GM18508 (cell line): ENCODE data around the gene SCO2.

Experiments used
- ATAC-seq: cut with Tn5 transposase; IDR thresholded peaks from one replicate; pipeline ENCODE4 v1.9.1; 2021; ENCODE audit warnings: moderate number of reproducible peaks; ENCODE audit not compliant: insufficient read depth, unreplicated experiment

SCO2 gene

GRCh38 chr22:50532824-50533796 lies 7.7 kb upstream of the SCO2 start:
- ATAC-seq = no peak

DNA sequence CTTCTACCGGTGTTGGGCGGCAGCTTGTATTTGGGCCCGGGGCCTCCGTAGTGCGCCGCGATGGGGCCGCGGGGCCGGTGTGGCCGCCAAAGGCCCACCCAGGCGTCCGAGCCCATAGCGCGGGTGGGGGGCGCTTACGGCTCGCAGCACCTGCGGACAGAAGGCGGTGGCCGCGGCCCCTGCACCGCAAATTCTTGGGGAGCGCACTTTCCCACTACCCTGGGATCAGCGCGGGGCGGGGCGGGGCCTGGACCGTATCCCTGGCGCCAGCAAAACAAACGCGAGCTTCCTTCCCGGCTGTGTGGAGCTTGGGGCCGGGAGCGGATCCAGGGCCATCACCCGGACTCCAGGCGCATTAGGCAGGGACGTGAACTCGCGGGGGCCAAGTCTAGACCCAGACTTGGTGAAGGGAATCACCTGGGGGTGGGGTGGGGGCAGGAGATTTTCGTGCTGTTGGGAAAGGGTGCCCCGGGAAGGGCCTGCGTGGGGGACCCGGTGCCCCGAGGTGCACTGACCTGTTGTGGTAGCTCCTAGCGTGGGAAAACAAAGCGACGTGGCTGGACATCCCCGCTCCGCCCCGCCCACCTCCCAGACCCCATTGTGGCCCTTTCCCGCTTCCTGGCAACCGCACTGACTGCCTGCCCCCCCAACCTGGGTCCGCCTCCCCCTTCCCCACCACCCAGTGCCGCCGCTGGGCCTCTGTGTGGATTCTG lies 6.7 kb upstream of the SCO2 start:
- ATAC-seq = no peak

DNA sequence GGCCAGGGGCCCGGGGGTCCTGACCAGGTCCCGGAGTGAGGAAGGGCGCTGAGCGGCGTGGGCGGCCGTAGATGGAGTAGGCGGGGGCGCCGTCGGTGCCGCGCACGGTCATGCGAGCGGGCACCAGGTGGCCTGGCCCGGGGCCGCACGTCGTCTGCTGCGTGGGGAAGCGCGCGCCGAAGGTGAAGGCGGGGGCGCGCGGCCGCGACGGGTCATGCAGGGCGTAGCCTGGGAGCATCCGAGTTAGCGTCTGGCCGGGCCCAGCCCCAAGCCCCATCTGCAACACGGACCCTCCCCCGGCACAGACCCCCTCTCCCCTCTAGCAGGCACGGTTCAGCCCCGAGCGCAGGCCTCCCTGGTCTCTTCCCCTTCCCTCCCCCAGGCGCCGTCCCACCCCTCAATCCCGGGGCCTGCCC lies 6.2 kb upstream of the SCO2 start:
- no peak for ATAC-seq

- ATAC-seq = no peak
These were observed 5.6 kb upstream of the SCO2 start for GRCh38 chr22:50530877-50531545.

DNA sequence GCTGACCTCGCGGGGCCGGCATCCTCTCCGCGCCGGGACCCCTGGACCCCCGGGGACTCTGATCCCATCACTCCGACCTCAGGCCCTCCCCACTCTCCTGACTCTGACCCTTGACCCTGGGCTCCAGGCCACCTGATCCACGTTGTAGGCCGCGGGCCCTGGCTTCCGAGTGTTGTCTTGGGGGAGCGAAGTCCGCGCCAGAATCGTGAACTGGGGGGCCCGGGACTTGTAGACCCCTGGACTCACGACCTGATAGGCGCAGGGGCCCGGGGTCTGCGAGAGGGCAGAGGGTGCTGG lies 5.1 kb upstream of the SCO2 start:
- ATAC-seq = no peak

- no peak for ATAC-seq
These were observed 4.6 kb upstream of the SCO2 start, which contains the start of gene TYMP for GRCh38 chr22:50529897-50530579. Gene TYMP (minus strand): TSS chr22:50530012. CDS start chr22:50529709, 303 bp downstream.

DNA sequence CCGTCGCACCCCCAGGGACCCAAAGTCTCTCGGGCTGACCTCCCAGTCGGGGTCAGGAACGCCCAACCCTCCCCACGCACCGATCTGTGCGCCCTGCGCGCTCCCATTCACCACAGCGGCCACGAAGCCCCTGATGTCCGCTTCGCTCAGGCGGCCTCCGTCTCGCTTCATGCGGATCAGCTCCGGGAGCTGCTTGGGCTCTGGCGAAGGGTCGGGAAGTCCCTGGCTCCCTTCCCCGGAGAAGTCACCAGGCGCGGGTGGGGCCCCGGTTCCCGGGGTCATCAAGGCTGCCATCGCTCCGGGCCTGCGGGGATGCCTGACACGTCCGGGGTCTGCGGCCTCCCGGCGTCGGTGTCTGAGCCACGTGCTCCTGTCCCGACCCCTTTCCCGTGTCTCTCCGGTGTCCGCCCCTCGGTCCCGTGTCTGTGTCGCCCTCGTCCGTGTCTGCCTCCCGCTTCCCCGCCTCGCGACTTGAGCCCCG lies 4.1 kb upstream of the SCO2 start:
- no peak for ATAC-seq

DNA sequence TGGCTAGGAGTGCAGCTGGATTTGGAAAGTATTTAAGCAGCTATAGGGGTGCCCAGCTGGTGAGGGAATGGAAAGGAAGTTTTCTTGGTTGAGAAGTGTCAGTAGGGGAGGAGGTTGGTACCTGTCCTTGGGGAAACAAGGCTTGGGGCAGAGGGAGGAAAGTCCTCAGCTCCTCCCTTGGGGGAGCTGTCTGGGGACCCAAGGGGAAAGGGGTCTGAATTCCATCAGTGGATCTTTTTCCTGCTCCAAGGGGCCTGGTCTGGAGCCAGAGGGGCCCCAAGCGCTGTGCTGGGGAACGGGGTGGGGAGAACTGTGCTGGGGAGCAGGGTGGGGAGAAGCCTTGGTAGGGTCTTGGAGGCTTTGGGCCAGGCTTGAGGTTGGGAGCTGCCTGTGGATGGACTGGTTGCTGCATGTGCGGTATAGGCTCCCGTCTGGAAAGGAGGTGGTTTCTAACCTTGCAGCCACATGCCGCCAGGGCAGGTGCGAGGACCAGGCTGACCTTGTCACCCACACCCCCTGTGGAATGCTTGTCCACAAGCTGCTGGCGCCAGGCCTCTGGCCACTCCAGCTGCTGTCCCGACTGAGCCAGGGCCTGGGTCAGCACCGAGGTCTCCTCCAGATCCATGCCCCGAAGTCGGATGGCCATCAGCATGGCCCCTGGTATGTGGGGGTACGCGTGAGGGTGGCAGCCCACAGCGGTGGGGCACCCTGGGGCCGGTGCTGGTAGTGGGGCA lies 3.5 kb upstream of the SCO2 start:
- no peak for ATAC-seq

DNA sequence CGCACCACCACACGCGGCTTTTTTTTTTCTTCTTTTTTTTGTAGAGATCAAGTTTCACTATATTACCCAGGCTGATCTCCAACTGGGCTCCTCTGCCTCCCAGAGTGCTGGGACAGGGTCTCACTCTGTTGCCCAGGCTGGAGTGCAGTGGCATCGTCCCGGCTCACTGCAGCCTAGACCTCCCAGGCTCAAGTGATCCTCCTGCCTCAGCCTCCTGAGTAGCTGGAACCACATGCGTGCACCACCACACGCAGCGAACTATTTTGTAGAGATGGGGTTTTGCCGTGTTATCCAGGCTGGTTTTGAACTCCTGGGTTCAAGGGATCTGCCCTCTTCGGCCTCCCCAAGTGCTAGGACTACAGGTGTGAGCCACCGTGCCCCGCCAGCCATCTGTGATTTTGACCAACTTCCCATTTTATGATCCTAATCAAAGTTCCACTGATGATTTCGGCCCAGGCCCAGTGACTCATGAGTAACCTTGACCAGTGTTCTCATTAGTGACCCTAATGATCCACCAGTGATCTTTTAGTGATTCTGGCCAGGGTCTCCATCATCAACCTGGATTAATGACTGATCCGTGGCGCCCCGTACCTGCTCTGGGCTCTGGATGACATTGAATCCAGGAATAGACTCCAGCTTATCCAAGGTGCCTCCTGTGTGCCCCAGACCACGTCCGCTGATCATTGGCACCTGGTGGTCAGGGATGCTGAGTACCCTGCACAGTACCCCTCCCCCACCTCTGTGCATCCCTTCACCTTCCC lies 2.7 kb upstream of the SCO2 start:
- no peak for ATAC-seq

- no peak for ATAC-seq
These were observed 1.7 kb upstream of the SCO2 start for GRCh38 chr22:50526834-50527801.

DNA sequence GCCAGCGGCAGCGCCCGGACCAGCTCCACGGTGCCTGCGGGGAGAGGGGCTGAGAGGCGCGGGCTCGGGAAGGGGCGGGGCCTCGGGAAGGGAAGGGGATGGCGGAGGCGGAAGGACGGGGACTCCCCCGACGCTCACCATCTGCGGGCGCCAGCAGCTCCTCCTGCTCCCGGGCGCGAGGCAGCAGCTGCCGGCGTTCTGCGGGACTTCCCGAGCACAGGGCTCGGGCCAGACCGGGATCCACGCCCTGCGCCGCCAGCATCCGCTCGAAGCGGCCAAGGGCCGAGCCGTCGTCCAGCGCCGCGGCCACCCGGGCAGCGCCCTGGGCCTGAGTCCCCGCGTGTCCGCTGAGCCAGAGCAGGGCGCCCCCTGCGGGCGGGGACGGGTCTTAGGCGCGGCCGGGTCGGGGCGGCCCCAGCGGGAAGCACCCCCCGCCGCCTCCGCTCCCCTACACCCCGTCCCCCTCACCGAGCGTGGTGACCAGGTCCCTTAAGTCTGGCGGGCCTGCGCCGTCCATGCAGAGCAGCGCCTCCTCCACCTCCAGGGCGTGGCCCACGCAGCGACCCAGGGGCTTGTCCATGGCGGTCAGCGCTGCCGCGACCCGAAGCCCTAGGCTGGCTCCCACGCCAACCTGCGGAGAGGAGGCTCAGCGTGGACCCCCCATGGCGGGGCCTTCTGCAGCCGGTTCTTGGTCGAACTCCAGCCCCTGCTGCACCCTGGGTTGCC lies 873 bp upstream of the SCO2 start:
- ATAC-seq = no peak

GRCh38 chr22:50525858-50526107 lies 385 bp upstream of the SCO2 start:
- no peak for ATAC-seq

- ATAC-seq = no peak
These were observed 708 bp downstream of the SCO2 start for GRCh38 chr22:50524676-50525103.

DNA sequence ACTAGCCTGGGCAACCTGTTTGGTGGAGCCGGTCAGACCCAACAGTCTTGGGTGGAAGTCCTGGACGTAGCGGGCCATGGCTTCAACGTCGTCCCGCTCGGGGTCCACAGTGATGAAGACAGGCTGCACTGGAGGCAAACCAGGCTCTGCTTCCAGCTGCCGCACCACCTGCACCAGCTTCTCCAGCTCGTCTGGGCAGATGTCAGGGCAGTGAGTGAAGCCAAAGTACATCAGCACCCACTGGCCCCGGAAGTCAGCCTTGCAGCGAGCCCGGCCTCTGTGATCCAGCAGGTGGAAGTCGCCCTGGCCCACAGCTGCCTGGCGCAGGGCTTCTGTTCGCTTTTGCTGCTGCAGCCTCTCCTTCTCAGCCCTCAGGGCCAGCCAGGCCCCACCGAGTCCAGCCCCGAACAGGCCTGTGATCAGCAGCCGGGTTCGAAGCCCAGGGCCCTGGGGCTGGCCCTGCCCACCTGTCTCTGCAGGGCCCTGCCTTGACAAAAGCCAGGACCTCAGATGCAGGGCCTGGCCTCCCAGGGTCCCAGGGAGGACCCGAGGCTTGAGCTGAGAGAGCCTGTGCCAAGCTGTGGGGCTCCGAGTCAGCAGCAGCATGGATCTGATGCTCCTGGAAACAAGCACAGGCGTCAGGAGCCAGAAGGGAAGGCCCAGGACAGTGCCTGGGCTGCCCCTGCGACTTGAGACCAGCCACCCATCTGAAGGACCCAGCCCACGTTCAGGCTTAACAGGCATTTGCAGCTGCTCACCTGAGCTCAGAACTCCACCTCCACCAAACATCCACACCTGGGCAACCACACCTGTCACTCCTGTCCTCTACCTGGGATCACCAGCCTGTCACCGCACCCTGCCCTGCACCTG lies 1.4 kb downstream of the SCO2 start:
- ATAC-seq = no peak

GRCh38 chr22:50523458-50523805 lies 2.0 kb downstream of the SCO2 start:
- ATAC-seq = no peak

DNA sequence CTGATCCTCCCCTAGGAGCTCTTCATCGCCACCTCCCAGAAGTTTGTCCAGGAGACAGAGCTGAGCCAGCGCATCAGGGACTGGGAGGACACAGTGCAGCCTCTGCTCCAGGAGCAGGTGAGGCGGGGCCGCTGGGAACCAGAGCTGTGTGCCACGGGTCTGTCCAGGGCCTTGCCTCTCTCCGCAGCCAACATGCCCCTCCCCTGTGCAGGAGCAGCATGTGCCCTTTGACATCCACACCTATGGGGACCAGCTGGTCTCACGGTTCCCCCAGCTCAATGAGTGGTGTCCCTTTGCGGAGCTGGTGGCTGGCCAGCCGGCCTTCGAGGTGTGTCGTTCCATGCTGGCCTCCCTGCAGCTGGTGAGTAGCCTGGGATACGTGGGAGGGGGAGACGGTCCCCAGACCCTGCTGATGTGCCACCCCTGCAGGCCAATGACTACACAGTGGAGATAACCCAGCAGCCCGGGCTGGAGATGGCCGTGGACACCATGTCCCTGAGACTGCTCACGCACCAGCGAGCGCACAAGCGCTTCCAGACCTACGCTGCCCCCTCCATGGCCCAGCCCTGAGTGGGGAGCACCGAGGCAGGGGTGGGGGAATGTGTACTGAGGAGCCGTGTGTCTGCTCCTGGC lies 2.5 kb downstream of the SCO2 start:
- no peak for ATAC-seq
